ENCODE results near the gene PRKAR1A.

The PRKAR1A gene

GRCh38 chr17:68567581-68567980 lies 55.4 kb downstream of the PRKAR1A start:
- H3K27ac ChIP-seq = no peak overlapping the region
- TF ChIP-seq CTCF (IDR thresholded peaks at IDR 0.05) = no peak
- no peak for TF ChIP-seq ZFX (IDR thresholded peaks at IDR 0.05; ENCODE audit: borderline replicate concordance)

- TF ChIP-seq ZFX (IDR thresholded peaks at IDR 0.05; ENCODE audit: borderline replicate concordance) (no peak), CTCF (IDR thresholded peaks at IDR 0.05) (no peak)
These were observed 56.4 kb downstream of the PRKAR1A start for GRCh38 chr17:68568581-68568980.

GRCh38 chr17:68569346-68569745 lies 57.1 kb downstream of the PRKAR1A start:
- H3K27ac ChIP-seq = no peak overlapping the region
- TF ChIP-seq ZFX (IDR thresholded peaks at IDR 0.05; ENCODE audit: borderline replicate concordance) (no peak), CTCF (IDR thresholded peaks at IDR 0.05) (no peak)

More at GRCh38 chr17:68568581-68568980, 56.4 kb downstream of the PRKAR1A start:
- H3K27ac ChIP-seq = no peak overlapping the region

- no peak overlapping the region for H3K27ac ChIP-seq
- no peak for TF ChIP-seq ZFX (IDR thresholded peaks at IDR 0.05; ENCODE audit: borderline replicate concordance)
- no peak for TF ChIP-seq CTCF (IDR thresholded peaks at IDR 0.05)
These were observed 58.3 kb downstream of the PRKAR1A start for GRCh38 chr17:68570526-68570925.

GRCh38 chr17:68572138-68572842 lies 60.1 kb downstream of the PRKAR1A start:
- H3K27ac ChIP-seq = no peak overlapping the region
- TF ChIP-seq CTCF (IDR thresholded peaks at IDR 0.05) = no peak
- no peak for TF ChIP-seq ZFX (IDR thresholded peaks at IDR 0.05; ENCODE audit: borderline replicate concordance)

GRCh38 chr17:68573338-68573737 lies 61.1 kb downstream of the PRKAR1A start:
- TF ChIP-seq ZFX (IDR thresholded peaks at IDR 0.05; ENCODE audit: borderline replicate concordance) (no peak), CTCF (IDR thresholded peaks at IDR 0.05) (no peak)
- no peak overlapping the region for H3K27ac ChIP-seq

- no peak overlapping the region for H3K27ac ChIP-seq
- TF ChIP-seq ZFX (IDR thresholded peaks at IDR 0.05; ENCODE audit: borderline replicate concordance) = no peak
These were observed 63.9 kb downstream of the PRKAR1A start for GRCh38 chr17:68576137-68576536.

All from 22Rv1 (cell line).